Dermis blood vessel endothelial cell (primary cell): Measurements from ENCODE around the gene AHSG. TPM values are rescaled to one million over a fixed set of nuclear protein-coding genes. Genes with fewer than 3 reads are reported as not detected.

Experiments used
- DNase-seq: peaks from one replicate; pipeline ENCODE4 v3.0.0; 2010
- total RNA-seq: library from RNA; depleted of rRNA; stranded (reverse); fragments of >200 nt; gene quantifications from 2 replicates; pipeline ENCODE4 v1.2.3, GENCODE V29; 2014

AHSG gene
- total RNA-seq, 1 donor from 2014 or later, result not detected

DNA sequence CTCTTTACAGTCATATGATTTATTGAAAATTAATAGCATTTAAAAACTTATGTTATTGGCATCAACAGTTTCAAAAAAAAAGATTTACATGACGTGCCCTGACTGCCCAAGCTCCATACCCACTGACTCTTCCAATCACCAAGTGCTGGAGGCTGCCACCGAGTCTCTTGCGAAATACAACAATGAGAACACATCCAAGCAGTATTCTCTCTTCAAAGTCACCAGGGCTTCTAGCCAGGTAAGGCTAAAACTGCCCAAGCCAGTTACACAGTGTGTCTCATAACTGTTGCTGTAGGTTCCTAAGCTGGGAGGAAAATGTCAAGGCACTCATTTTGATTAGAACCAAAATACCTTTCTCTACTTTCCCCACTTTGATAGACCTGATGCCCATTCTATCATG, 31.8 kb downstream of the AHSG start:
- no peak for DNase-seq

GRCh38 chr3:186646106-186646505, 33.2 kb downstream of the AHSG start:
- DNase-seq, result no peak

- no peak for DNase-seq
Measured at GRCh38 chr3:186646841-186647240, 34.0 kb downstream of the AHSG start.

DNA sequence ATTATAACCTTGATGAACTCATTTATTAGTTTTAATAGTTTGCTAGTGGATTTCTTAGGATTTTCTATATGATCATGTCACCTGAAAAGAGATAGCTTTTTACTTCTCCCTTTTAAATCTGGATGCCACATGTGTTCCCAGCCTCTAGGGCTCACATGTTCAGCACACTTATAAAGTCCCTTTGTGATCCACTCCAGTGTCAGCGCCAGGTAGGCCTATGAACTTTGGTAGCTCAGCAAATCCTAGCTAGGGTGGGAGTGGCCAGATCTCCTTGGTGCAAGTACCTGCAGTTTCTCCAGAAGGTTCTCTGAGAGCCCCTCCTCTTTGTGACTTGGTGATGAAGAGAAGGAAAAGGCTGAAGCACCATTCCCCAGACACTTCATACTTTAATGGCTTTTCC, 36.0 kb downstream of the AHSG start:
- DNase-seq, result no peak

DNA sequence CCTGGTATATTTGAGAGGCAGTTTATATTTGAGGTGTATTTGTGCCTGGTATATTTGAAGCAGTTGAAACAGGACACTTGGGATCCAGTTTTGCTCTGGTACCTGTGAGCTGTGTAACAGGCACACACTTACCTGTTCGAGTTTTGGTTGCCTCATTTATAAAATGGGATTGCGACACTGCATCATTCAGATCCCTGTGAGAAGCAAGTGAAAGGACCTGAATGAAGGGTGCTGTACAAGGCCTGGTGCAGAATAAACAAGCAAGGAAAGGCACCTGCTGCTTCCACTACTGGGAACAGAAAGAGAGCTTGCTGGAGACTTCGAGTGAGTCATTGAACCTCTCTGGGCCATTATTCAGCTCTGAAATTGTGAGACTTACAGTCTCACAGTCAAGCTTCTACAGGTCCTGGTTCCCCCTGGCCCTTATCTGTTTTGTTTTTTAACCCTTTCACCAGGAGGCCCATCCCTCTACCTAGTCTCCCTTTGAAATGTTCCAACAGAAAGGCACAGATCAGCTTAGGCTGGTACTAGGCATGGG, 38.9 kb downstream of the AHSG start:
- DNase-seq, result no peak

- DNase-seq, result no peak
Measured at GRCh38 chr3:186653080-186653707, 40.3 kb downstream of the AHSG start.

DNA sequence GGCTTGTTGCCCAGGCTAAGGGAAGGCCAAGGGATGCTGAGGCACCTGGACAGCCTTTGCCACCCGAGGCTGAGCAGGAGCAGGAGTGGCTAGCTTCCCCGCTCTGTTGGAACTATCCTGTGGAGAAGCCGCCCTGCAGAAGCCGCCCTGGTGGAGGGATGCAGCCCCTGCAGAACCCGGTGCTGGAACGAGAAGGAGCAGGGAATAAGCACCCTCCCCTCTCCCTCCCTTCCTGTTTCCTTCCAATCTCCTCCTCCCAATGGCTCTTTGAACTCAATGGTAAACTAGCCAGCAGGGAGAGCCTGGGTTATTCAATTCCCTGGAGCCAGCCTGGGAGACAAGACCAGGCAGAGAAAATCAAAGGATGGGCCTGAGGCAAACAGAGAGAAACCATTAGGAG, 41.1 kb downstream of the AHSG start:
- DNase-seq, result no peak

DNA sequence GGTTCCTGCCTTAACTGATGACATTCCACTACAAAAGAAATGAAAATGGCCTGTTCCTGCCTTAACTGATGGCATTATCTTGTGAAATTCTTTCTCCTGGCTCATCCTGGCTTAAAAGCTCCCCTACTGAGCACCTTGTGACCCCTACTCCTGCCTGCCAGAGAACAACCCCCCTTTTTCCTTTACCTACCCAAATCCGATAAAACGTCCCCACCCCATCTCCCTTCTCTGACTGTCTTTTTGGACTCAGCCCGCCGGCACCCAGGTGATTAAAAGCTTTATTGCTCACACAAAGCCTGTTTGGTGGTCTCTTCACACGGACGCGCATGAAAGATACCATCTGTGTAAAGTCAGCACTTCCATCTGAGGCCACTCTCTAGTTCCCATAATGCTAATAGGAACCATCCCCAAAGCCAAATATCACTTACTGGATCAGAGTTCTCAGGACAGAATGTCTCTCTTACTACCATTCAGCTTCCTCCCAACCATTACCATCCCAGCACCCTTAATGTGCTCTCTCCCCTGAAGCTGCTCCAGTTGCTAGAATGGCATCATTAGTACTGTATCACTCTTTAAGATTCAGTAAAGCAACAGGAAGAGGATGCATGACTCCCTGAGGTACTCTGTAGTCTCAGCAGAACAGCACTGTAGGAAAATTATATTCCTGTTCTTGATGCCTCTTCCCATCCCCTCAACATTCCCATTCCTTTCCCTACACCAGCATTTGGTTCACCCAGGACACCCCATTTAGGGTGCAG, 50.7 kb downstream of the AHSG start:
- DNase-seq, result no peak

DNA sequence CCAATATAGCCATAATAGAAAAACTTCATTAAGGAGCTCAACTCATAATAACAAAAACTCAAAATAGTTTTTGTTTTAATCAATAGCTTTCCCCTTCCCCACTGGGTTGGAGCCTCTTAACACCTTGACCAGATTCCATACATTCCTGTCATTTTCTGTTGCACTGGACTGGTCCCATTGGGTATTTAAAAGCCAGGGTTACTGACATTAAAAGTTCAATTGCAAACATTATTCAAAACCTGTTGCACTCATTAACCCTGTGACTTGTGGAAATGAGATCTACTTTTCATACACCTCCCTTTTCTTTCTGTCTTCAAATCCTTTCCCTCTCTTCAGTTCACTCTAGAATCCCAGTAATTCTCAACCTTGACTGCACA, 51.2 kb downstream of the AHSG start:
- DNase-seq, result no peak

- no peak for DNase-seq
Measured at GRCh38 chr3:186664506-186664905, 51.6 kb downstream of the AHSG start.

- no peak for DNase-seq
Measured at GRCh38 chr3:186665625-186666188, 52.8 kb downstream of the AHSG start, which contains the start of gene HRG. Gene HRG, plus strand, starts transcription at chr3:186666014. Its CDS starts 18 bp downstream, at chr3:186666032.

DNA sequence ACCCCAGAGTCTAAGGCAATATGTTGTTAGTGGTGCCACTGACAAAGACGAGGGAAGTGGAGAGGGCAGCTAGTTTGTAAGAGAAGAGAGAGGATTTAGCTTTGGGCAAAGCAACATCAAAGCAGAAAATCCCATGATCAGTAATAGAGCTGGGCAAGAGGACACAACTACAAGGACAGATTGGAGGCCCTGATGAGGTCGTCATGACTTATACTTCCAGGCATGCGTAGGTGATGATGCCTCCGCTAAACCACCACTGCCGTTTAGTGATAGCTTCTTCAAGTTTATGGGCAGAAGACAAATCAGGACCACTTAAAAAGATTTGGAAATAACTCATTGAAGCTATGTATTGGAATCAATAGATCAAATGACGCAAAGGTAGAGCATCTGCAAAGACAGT, 55.6 kb downstream of the AHSG start:
- DNase-seq, result no peak

DNA sequence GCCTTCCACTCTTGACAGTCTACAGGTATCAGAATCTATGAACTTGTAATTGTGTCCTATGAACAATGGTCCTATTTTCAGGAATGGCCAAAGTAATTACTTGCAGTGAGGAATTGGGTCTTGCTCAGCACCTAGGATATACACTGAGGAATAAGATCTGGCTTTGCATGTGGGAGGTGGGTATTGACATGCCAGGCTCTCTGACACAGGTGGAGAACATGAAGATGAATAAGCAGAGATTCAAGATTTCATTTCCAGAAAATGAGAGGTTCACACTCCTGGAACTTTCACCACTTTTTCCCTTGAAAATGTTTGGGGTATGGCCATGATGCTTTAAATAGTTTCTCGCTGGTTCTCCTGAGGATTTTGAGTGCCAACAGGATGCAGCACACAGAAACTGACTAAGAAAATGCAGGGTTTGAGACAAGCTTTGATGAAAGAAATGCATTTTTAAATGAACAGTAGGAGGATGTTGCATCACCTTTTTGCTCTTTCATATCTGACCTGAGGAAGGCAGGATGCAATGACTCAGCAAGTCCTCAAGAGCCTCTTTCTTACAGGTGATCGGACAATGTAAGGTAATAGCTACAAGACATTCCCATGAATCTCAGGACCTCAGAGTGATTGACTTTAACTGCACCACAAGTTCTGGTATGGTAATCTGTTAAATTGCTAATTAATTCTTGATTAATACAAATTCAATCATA, 56.7 kb downstream of the AHSG start:
- no peak for DNase-seq

DNA sequence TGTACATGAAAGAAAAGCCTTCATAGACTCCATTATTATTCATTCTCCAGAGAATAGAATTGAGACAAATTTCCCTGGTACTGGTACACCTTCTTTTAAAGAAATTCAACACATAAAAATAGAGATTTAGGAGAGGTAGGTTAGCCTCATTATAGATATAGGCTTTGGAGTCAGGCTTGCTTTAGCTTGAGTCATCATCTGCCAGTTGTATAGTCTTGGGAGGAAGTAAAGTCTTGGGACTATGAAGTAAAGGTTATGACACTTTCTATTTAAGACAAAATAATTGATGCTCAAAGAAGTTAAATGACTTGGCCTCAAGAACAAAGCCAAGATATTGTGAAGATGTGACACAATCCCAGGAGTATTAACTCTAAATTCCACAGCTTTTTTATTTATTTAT, 57.3 kb downstream of the AHSG start:
- DNase-seq, result no peak

Other genes starting within 250 kb of the AHSG start
- 0.70 and 2.4 TPM in 2 replicates for gene CRYGS, start 68.7 kb upstream of the AHSG start, total RNA-seq
- gene TBCCD1, start 45.7 kb upstream of the AHSG start, total RNA-seq, result 19.3 and 28.2 TPM in 2 replicates
- 60.4 and 91.1 TPM in 2 replicates for gene DNAJB11, start 42.3 kb upstream of the AHSG start, total RNA-seq
- not detected in 2 replicates for gene FETUB, start 27.3 kb downstream of the AHSG start, total RNA-seq
- not detected in 2 replicates for gene HRG, start 53.0 kb downstream of the AHSG start, total RNA-seq
- gene KNG1, start 104.3 kb downstream of the AHSG start, total RNA-seq, result not detected in 2 replicates
- 564 and 1,344 TPM in 2 replicates for gene EIF4A2, start 170.5 kb downstream of the AHSG start, total RNA-seq
- 27.9 and 32.0 TPM in 2 replicates for gene RFC4, start 193.4 kb downstream of the AHSG start, total RNA-seq
- not detected in 2 replicates for gene ADIPOQ, start 229.7 kb downstream of the AHSG start, total RNA-seq